Thymus (tissue), 11 donors: ENCODE data around the gene CPPED1. TPM values are rescaled to one million over a fixed set of nuclear protein-coding genes. Genes with fewer than 3 reads are reported as not detected.

Experiments
- DNase-seq, 9 donors: peaks; one replicate each; pipeline ENCODE4 v3.0.0-alpha.2; 2013; ENCODE audit warnings: low spot score in 9 of 9, low read depth in 6 of 9, missing footprints in 1 of 9
- H3K27ac ChIP-seq, 2 donors: one replicate each; pipeline ENCODE4 v1.5.1; 2013; ENCODE audit warnings: control low read depth in 1 of 2, low read depth in 1 of 2, low read length in 1 of 2, mild to moderate bottlenecking in 1 of 2, moderate library complexity in 1 of 2
- H3K27me3 ChIP-seq, 2 donors: one replicate each; pipeline ENCODE4 v1.5.1; 2013; ENCODE audit warnings: low read length in 1 of 2; ENCODE audit not compliant: control insufficient read depth in 2 of 2, insufficient read depth in 1 of 2
- H3K36me3 ChIP-seq, 2 donors: one replicate each; pipeline ENCODE4 v1.5.1; 2013; ENCODE audit warnings: low read length in 1 of 2, mild to moderate bottlenecking in 1 of 2, moderate library complexity in 1 of 2; ENCODE audit not compliant: control insufficient read depth in 2 of 2, insufficient read depth in 2 of 2
- H3K4me1 ChIP-seq, 2 donors: one replicate each; pipeline ENCODE4 v1.5.1; 2013; ENCODE audit warnings: low read length in 2 of 2; ENCODE audit not compliant: control insufficient read depth in 2 of 2, insufficient read depth in 2 of 2
- H3K4me3 ChIP-seq, 2 donors: one replicate each; pipeline ENCODE4 v1.5.1; 2013; ENCODE audit warnings: low read length in 2 of 2, control low read depth in 1 of 2, mild to moderate bottlenecking in 1 of 2
- H3K9me3 ChIP-seq, 2 donors: one replicate each; pipeline ENCODE4 v1.5.1; 2013; ENCODE audit warnings: low read length in 1 of 2, mild to moderate bottlenecking in 1 of 2; ENCODE audit not compliant: control insufficient read depth in 2 of 2, insufficient read depth in 1 of 2
- WGBS: extraction: QIAGEN DNeasy Blood & Tissue Kit; methylation state at CpG from one replicate; pipeline ENCODE4 v1.1.7; 2013; 5-methylcytosine and 5-hydroxymethylcytosine counted together
- polyA plus RNA-seq: library from polyadenylated mRNA; stranded (reverse); fragments of 200-250 nt; gene quantifications from one replicate; pipeline ENCODE4 v1.2.3, GENCODE V29; 2013
- total RNA-seq: library from RNA; stranded (reverse); fragments of 120-200 nt; gene quantifications from one replicate; pipeline ENCODE4 v1.2.4, GENCODE V29; 2013
- donor health status: healthy.

Gene CPPED1
- total and polyA plus RNA-seq, 2 donors, result 4.0 to 10.1 TPM

- WGBS, result 97% methylated on average over 6 of the region's 6 CpGs
Observed at GRCh38 chr16:12740986-12741610, 62.6 kb downstream of the CPPED1 start.

GRCh38 chr16:12739738-12740137 is 63.9 kb downstream of the CPPED1 start:
- no peak overlapping the region for H3K27ac ChIP-seq
- H3K36me3 ChIP-seq, result no peaks in the 10 kb centered on the region
- no peak overlapping the region for H3K4me3 ChIP-seq
- H3K27me3 ChIP-seq, result no peaks in the 10 kb centered on the region
- H3K4me1 ChIP-seq, result no peaks in the 10 kb centered on the region
- DNase-seq, result no peak
- peaks cover 0 to 7% of the 10 kb centered on the region in 2 donors for H3K9me3 ChIP-seq
- WGBS, result 98% methylated on average over 3 of the region's 3 CpGs

More at GRCh38 chr16:12740986-12741610, 62.6 kb downstream of the CPPED1 start:
- Histone ChIP-seq H3K27ac (no peak overlapping the region), H3K4me1 (no peaks in the 10 kb centered on the region), H3K4me3 (no peak overlapping the region), H3K27me3 (no peaks in the 10 kb centered on the region), H3K36me3 (no peaks in the 10 kb centered on the region), H3K9me3 (peaks cover 0 to 8% of the 10 kb centered on the region in 2 donors)
- no peak for DNase-seq

GRCh38 chr16:12737563-12737962 is 66.1 kb downstream of the CPPED1 start:
- H3K4me3 ChIP-seq, result no peak overlapping the region
- peaks cover 0 to 5% of the 10 kb centered on the region in 2 donors for H3K9me3 ChIP-seq
- no peaks in the 10 kb centered on the region for H3K27me3 ChIP-seq
- WGBS, result 95% methylated on average over 6 of the region's 6 CpGs
- DNase-seq, result no peak
- H3K4me1 ChIP-seq, result no peaks in the 10 kb centered on the region
- H3K27ac ChIP-seq, result no peak overlapping the region
- H3K36me3 ChIP-seq, result no peaks in the 10 kb centered on the region

GRCh38 chr16:12735805-12736204 is 67.9 kb downstream of the CPPED1 start:
- Histone ChIP-seq H3K4me1 (no peaks in the 10 kb centered on the region), H3K36me3 (no peaks in the 10 kb centered on the region), H3K27ac (no peak overlapping the region), H3K27me3 (no peaks in the 10 kb centered on the region), H3K9me3 (peaks cover 0 to 17% of the 10 kb centered on the region in 2 donors), H3K4me3 (no peak overlapping the region)
- WGBS, result over 99% methylated on average over 2 of the region's 2 CpGs
- DNase-seq, result no peak

GRCh38 chr16:12732600-12732999 is 71.1 kb downstream of the CPPED1 start:
- DNase-seq, result no peak
- Histone ChIP-seq H3K9me3 (peaks cover 0 to 17% of the 10 kb centered on the region in 2 donors), H3K36me3 (no peaks in the 10 kb centered on the region)

GRCh38 chr16:12729448-12729847 is 74.2 kb downstream of the CPPED1 start:
- 95% methylated on average over 4 of the region's 4 CpGs for WGBS
- Histone ChIP-seq H3K4me1 (no peaks in the 10 kb centered on the region), H3K36me3 (no peaks in the 10 kb centered on the region), H3K9me3 (peaks cover 0 to 17% of the 10 kb centered on the region in 2 donors), H3K4me3 (no peak overlapping the region), H3K27me3 (no peaks in the 10 kb centered on the region), H3K27ac (no peak overlapping the region)
- DNase-seq, result no peak

More at GRCh38 chr16:12732600-12732999, 71.1 kb downstream of the CPPED1 start:
- no peaks in the 10 kb centered on the region for H3K27me3 ChIP-seq
- H3K4me3 ChIP-seq, result no peak overlapping the region
- no peak overlapping the region for H3K27ac ChIP-seq
- H3K4me1 ChIP-seq, result no peaks in the 10 kb centered on the region

GRCh38 chr16:12728469-12728868 is 75.2 kb downstream of the CPPED1 start:
- Histone ChIP-seq H3K4me3 (no peak overlapping the region), H3K36me3 (no peaks in the 10 kb centered on the region), H3K27ac (no peak overlapping the region), H3K27me3 (no peaks in the 10 kb centered on the region), H3K4me1 (no peaks in the 10 kb centered on the region), H3K9me3 (peaks cover 0 to 11% of the 10 kb centered on the region in 2 donors)
- 93% methylated on average over 5 of the region's 5 CpGs for WGBS
- DNase-seq, result no peak

- Histone ChIP-seq H3K36me3 (no peaks in the 10 kb centered on the region), H3K27me3 (no peaks in the 10 kb centered on the region), H3K4me3 (no peak overlapping the region), H3K27ac (no peak overlapping the region), H3K4me1 (no peaks in the 10 kb centered on the region), H3K9me3 (no peaks in the 10 kb centered on the region)
- 95% methylated on average over 8 of the region's 8 CpGs for WGBS
- no peak for DNase-seq
Observed at GRCh38 chr16:12724226-12724625, 79.5 kb downstream of the CPPED1 start.

- DNase-seq, result no peak
- Histone ChIP-seq H3K9me3 (no peaks in the 10 kb centered on the region), H3K27me3 (no peaks in the 10 kb centered on the region), H3K4me3 (no peak overlapping the region), H3K4me1 (no peaks in the 10 kb centered on the region), H3K27ac (no peak overlapping the region), H3K36me3 (no peaks in the 10 kb centered on the region)
- WGBS, result 86% methylated on average over 5 of the region's 5 CpGs
Observed at GRCh38 chr16:12723681-12724080, 80.0 kb downstream of the CPPED1 start.
